BLaER1 treated with 17β-estradiol and CSF1 and Interleukin-3, amounts not matched to agents 10 nM and 100 nM (cell line): ENCODE results near the gene MYO15A.

Experiments used
- H3K27ac ChIP-seq, 11 experiments: shearing (Covaris generic); formaldehyde crosslinking; 2 replicates each; pipeline ENCODE4 v1.8.1; 2022
- H3K27me3 ChIP-seq, 11 experiments: shearing (Covaris generic); formaldehyde crosslinking; 2 replicates each; pipeline ENCODE4 v1.8.1; 2022
- H3K36me3 ChIP-seq, 11 experiments: shearing (Covaris generic); formaldehyde crosslinking; 2 replicates each; pipeline ENCODE4 v1.8.1; 2022
- H3K4me1 ChIP-seq, 10 experiments: shearing (Covaris generic); formaldehyde crosslinking; 2 replicates each; pipeline ENCODE4 v1.8.1; 2022
- H3K4me2 ChIP-seq, 11 experiments: shearing (Covaris generic); formaldehyde crosslinking; 2 replicates each; pipeline ENCODE4 v1.8.1; 2022
- H3K4me3 ChIP-seq, 10 experiments: shearing (Covaris generic); formaldehyde crosslinking; 2 replicates each; pipeline ENCODE4 v1.8.1; 2022
- H3K9ac ChIP-seq, 11 experiments: shearing (Covaris generic); formaldehyde crosslinking; 2 replicates each; pipeline ENCODE4 v1.8.1; 2022
- H3K9me3 ChIP-seq, 11 experiments: shearing (Covaris generic); formaldehyde crosslinking; replicated peaks in 1 of 11; 2 replicates each; pipeline ENCODE4 v1.8.1; 2022
- H4K20me1 ChIP-seq, 11 experiments: shearing (Covaris generic); formaldehyde crosslinking; 2 replicates each; pipeline ENCODE4 v1.8.1; 2022
- Cebpa-rat ChIP-seq, 11 experiments: shearing (Covaris generic); IDR thresholded peaks; 2 replicates each; pipeline ENCODE4 v1.8.1; 2022

The MYO15A gene

GRCh38 chr17:18108401-18109312 is at the start of gene MYO15A:
Gene MYO15A, plus strand, starts transcription at chr17:18108756. Its CDS starts 10,045 bp downstream, at chr17:18118801.
- no peak for TF ChIP-seq Cebpa-rat (IDR thresholded peaks at IDR 0.05)
- Histone ChIP-seq H3K9ac (peak within 1 kb of the TSS in 6 of 11 experiments; percentile 20 to 63 (median 42); a peak in 8 of 22 replicates), H3K27me3 (no peaks in the 10 kb centered on the region), H4K20me1 (peaks cover 0 to 48% (median 8%) of the 10 kb centered on the region in 11 experiments; a peak in 11 of 22 replicates), H3K9me3 (no peaks in the 10 kb centered on the region), H3K4me2 (peak within 1 kb of the TSS in 8 of 11 experiments; percentile 26 to 81 (median 68); a peak in 14 of 22 replicates), H3K36me3 (peaks cover 0 to 41% (median 38%) of the 10 kb centered on the region in 11 experiments; a peak in 19 of 22 replicates), H3K4me3 (no peak within 1 kb of the TSS; a peak in 1 of 20 replicates), H3K27ac (peak within 1 kb of the TSS in 6 of 11 experiments; percentile 20 to 57 (median 38); a peak in 8 of 22 replicates), H3K4me1 (peaks cover 0 to 54% (median 40%) of the 10 kb centered on the region in 10 experiments; a peak in 16 of 20 replicates)

- TF ChIP-seq Cebpa-rat (IDR thresholded peaks at IDR 0.05): no peak
- H3K36me3 ChIP-seq: peaks cover 87 to 99% (median 94%) of the 10 kb centered on the region in 11 experiments
- H3K4me1 ChIP-seq: peaks cover 0 to 9% (median 3%) of the 10 kb centered on the region in 10 experiments; a peak in 5 of 20 replicates
Measured at GRCh38 chr17:18059283-18059682, 49.3 kb upstream of the MYO15A start.

GRCh38 chr17:18064053-18064452 is 44.5 kb upstream of the MYO15A start:
- no peak overlapping the region for H3K4me2 ChIP-seq
- H3K27ac ChIP-seq: no peak overlapping the region
- no peak overlapping the region for H3K9ac ChIP-seq
- H3K4me1 ChIP-seq: peaks cover 0 to 5% (median 0%) of the 10 kb centered on the region in 10 experiments; a peak in 1 of 20 replicates
- no peaks in the 10 kb centered on the region; a peak in 1 of 22 replicates for H3K27me3 ChIP-seq
- no peaks in the 10 kb centered on the region for H3K9me3 ChIP-seq
- no peak for TF ChIP-seq Cebpa-rat (IDR thresholded peaks at IDR 0.05)
- H4K20me1 ChIP-seq: no peaks in the 10 kb centered on the region
- no peak overlapping the region for H3K4me3 ChIP-seq
- peaks cover 67 to 87% (median 80%) of the 10 kb centered on the region in 11 experiments for H3K36me3 ChIP-seq

More at GRCh38 chr17:18059283-18059682, 49.3 kb upstream of the MYO15A start:
- no peaks in the 10 kb centered on the region for H3K27me3 ChIP-seq
- H3K4me3 ChIP-seq: no peak overlapping the region
- no peaks in the 10 kb centered on the region for H3K9me3 ChIP-seq
- H3K9ac ChIP-seq: no peak overlapping the region
- H3K4me2 ChIP-seq: no peak overlapping the region
- no peaks in the 10 kb centered on the region; a peak in 1 of 22 replicates for H4K20me1 ChIP-seq
- H3K27ac ChIP-seq: no peak overlapping the region

GRCh38 chr17:18065546-18065945 is 43.0 kb upstream of the MYO15A start:
- H3K4me1 ChIP-seq: peaks cover 0 to under 1% (median 0%) of the 10 kb centered on the region in 10 experiments; a peak in 4 of 20 replicates
- H3K4me2 ChIP-seq: no peak overlapping the region
- no peak for TF ChIP-seq Cebpa-rat (IDR thresholded peaks at IDR 0.05)
- peaks cover 53 to 72% (median 67%) of the 10 kb centered on the region in 11 experiments for H3K36me3 ChIP-seq
- H3K9ac ChIP-seq: no peak overlapping the region
- H3K9me3 ChIP-seq: no peaks in the 10 kb centered on the region
- H3K27ac ChIP-seq: no peak overlapping the region
- H3K27me3 ChIP-seq: no peaks in the 10 kb centered on the region; a peak in 1 of 22 replicates
- no peaks in the 10 kb centered on the region for H4K20me1 ChIP-seq
- no peak overlapping the region for H3K4me3 ChIP-seq

- peaks cover 0 to 11% (median 8%) of the 10 kb centered on the region in 10 experiments; a peak in 14 of 20 replicates for H3K4me1 ChIP-seq
- H3K4me2 ChIP-seq: no peak overlapping the region
- no peak for TF ChIP-seq Cebpa-rat (IDR thresholded peaks at IDR 0.05)
- H3K9ac ChIP-seq: no peak overlapping the region
- H3K27ac ChIP-seq: no peak overlapping the region
- H3K9me3 ChIP-seq: no peaks in the 10 kb centered on the region
- no peaks in the 10 kb centered on the region; a peak in 1 of 22 replicates for H3K27me3 ChIP-seq
- peaks cover 40 to 59% (median 54%) of the 10 kb centered on the region in 11 experiments for H3K36me3 ChIP-seq
- H4K20me1 ChIP-seq: no peaks in the 10 kb centered on the region
- no peak overlapping the region for H3K4me3 ChIP-seq
Measured at GRCh38 chr17:18066866-18067265, 41.7 kb upstream of the MYO15A start.

- Histone ChIP-seq H3K4me2 (no peak overlapping the region), H3K36me3 (peaks cover 22 to 37% (median 33%) of the 10 kb centered on the region in 11 experiments), H3K4me3 (no peak overlapping the region), H3K9ac (no peak overlapping the region), H3K4me1 (peaks cover 0 to 11% (median 8%) of the 10 kb centered on the region in 10 experiments; a peak in 14 of 20 replicates), H4K20me1 (no peaks in the 10 kb centered on the region), H3K27ac (no peak overlapping the region), H3K27me3 (no peaks in the 10 kb centered on the region; a peak in 1 of 22 replicates), H3K9me3 (no peaks in the 10 kb centered on the region)
- no peak for TF ChIP-seq Cebpa-rat (IDR thresholded peaks at IDR 0.05)
Measured at GRCh38 chr17:18069101-18069500, 39.5 kb upstream of the MYO15A start.

- H3K27me3 ChIP-seq: no peaks in the 10 kb centered on the region
- no peaks in the 10 kb centered on the region for H3K9me3 ChIP-seq
- no peak for TF ChIP-seq Cebpa-rat (IDR thresholded peaks at IDR 0.05)
- H3K27ac ChIP-seq: no peak overlapping the region
- peaks cover 0 to 11% (median 8%) of the 10 kb centered on the region in 10 experiments; a peak in 14 of 20 replicates for H3K4me1 ChIP-seq
- H3K4me3 ChIP-seq: no peak overlapping the region
- peak overlapping the region in 1 of 11 experiments; percentile 37; a peak in 2 of 22 replicates for H3K9ac ChIP-seq
- peaks cover 5 to 19% (median 15%) of the 10 kb centered on the region in 11 experiments; a peak in 21 of 22 replicates for H3K36me3 ChIP-seq
- peak overlapping the region in 9 of 11 experiments; percentile 1 to 44 (median 9); a peak in 7 of 22 replicates for H3K4me2 ChIP-seq
- no peaks in the 10 kb centered on the region for H4K20me1 ChIP-seq
Measured at GRCh38 chr17:18070861-18071340, 37.7 kb upstream of the MYO15A start.

GRCh38 chr17:18071751-18072150 is 36.8 kb upstream of the MYO15A start:
- Histone ChIP-seq H3K9ac (no peak overlapping the region), H3K4me1 (peaks cover 0 to 11% (median 8%) of the 10 kb centered on the region in 10 experiments; a peak in 14 of 20 replicates)
- no peak for TF ChIP-seq Cebpa-rat (IDR thresholded peaks at IDR 0.05)

More at GRCh38 chr17:18071751-18072150, 36.8 kb upstream of the MYO15A start:
- Histone ChIP-seq H3K27ac (no peak overlapping the region), H3K36me3 (peaks cover 4 to 10% (median 6%) of the 10 kb centered on the region in 11 experiments; a peak in 21 of 22 replicates), H3K27me3 (no peaks in the 10 kb centered on the region), H4K20me1 (no peaks in the 10 kb centered on the region), H3K9me3 (no peaks in the 10 kb centered on the region), H3K4me2 (no peak overlapping the region), H3K4me3 (no peak overlapping the region)
